Measurements from ENCODE around the gene PARP15. TPM values are rescaled to one million over a fixed set of nuclear protein-coding genes. Genes with fewer than 3 reads are reported as not detected.

The PARP15 gene
- total RNA-seq, 1 experiment from 2014 or later = 0.07 TPM

GRCh38 chr3:122538956-122539490 is 38.4 kb upstream of the PARP15 start:
- Mint-ChIP-seq H3K4me1 (ENCODE audit: low read depth, unreplicated experiment) (no peaks in the 10 kb centered on the region), H3K9me3 (ENCODE audit: unreplicated experiment) (no peaks in the 10 kb centered on the region), H3K4me3 (ENCODE audit: unreplicated experiment) (no peak overlapping the region), H3K27ac (ENCODE audit: unreplicated experiment) (no peak overlapping the region), H3K27me3 (ENCODE audit: insufficient read depth, unreplicated experiment) (no peaks in the 10 kb centered on the region), H3K36me3 (ENCODE audit: insufficient read depth, unreplicated experiment) (peaks cover 11% of the 10 kb centered on the region)
- no peaks in the 10 kb centered on the region; the same call in 1 of the 2 replicates for H3K4me1 ChIP-seq
- H3K27me3 ChIP-seq (replicated peaks; ENCODE audit: control insufficient read depth, insufficient read depth, low read length) = no peaks in the 10 kb centered on the region
- DNase-seq = no peak
- H3K36me3 ChIP-seq (ENCODE audit: control insufficient read depth, insufficient read depth, low read length) = no peaks in the 10 kb centered on the region
- BruUV-seq (replicated peaks) = no TSS peak
- TF ChIP-seq CTCF (IDR thresholded peaks at IDR 0.05; ENCODE audit: insufficient read depth in 1 of 2, low read depth in 1 of 2, low read length in 1 of 2, severe bottlenecking in 1 of 2, unreplicated experiment in 1 of 2) = no peak
- no peaks in the 10 kb centered on the region for H3K9me3 ChIP-seq
- ChIA-PET CTCF (no interaction called here), POLR2A (no interaction called here)
- intact Hi-C loops (cut with micrococcal nuclease; ENCODE audit: unreplicated experiment) = no loop called here
- no peak overlapping the region for H3K4me3 ChIP-seq (ENCODE audit: low read depth, low read length)

DNA sequence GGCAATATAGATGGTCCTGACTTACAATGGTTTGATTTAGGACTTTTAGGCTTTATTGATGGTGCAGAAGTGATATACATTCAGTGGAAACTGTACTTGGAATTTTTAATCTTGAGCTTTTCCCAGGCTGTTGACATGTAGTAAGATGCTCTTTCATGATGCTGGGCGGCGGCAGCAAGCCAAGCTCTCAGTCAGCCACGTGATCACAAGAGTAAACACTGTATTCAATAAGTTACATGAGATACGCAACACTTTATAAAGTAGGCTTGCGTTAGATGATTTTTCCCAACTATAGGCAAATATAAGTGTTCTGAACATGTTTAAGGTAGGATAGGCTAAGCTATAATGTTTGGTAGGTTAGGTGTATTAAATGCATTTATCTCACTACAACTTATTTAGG is 31.3 kb upstream of the PARP15 start:
- no peak for DNase-seq
- no peaks in the 10 kb centered on the region for H3K9me3 Mint-ChIP-seq (ENCODE audit: unreplicated experiment)
- no peak for TF ChIP-seq CTCF (IDR thresholded peaks at IDR 0.05; ENCODE audit: insufficient read depth in 1 of 2, low read depth in 1 of 2, low read length in 1 of 2, severe bottlenecking in 1 of 2, unreplicated experiment in 1 of 2)
- no peaks in the 10 kb centered on the region for H3K27me3 Mint-ChIP-seq (ENCODE audit: insufficient read depth, unreplicated experiment)
- intact Hi-C loops (cut with micrococcal nuclease; ENCODE audit: unreplicated experiment) = no loop called here
- H3K9me3 ChIP-seq = no peaks in the 10 kb centered on the region
- peaks cover 13% of the 10 kb centered on the region for H3K36me3 Mint-ChIP-seq (ENCODE audit: insufficient read depth, unreplicated experiment)
- BruUV-seq (replicated peaks) = no TSS peak
- no peaks in the 10 kb centered on the region for H3K4me1 ChIP-seq
- no peak overlapping the region for H3K4me3 Mint-ChIP-seq (ENCODE audit: unreplicated experiment)
- H3K27ac Mint-ChIP-seq (ENCODE audit: unreplicated experiment) = no peak overlapping the region
- H3K4me3 ChIP-seq (ENCODE audit: low read depth, low read length) = no peak overlapping the region
- ChIA-PET POLR2A (no interaction called here), CTCF (interaction anchor here (0.7 kb wide), 1 partner anchor 86 kb away, joined by 3 read pairs; no protein-coding TSS in a partner anchor)
- no peaks in the 10 kb centered on the region for H3K36me3 ChIP-seq (ENCODE audit: control insufficient read depth, insufficient read depth, low read length)
- H3K4me1 Mint-ChIP-seq (ENCODE audit: low read depth, unreplicated experiment) = no peaks in the 10 kb centered on the region
- H3K27me3 ChIP-seq (replicated peaks; ENCODE audit: control insufficient read depth, insufficient read depth, low read length) = no peaks in the 10 kb centered on the region

DNA sequence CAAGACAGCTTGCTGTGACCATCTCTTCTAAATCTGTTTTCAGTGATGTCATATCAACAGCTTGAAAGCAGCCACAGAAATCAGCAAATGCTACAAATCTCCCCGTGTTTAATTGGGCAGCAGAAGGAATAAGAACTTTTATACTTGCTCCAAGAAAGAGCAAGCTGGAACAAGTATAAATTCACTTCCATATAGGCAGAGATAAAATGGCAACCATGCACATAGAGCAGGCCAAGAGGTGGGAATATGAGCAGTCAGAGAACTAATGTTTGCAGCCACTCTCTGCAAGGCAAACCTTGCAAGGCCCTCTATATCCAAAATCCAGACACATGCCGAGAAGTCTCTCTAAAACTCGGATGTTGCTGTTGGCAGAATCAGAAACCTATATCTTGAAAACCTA is 29.4 kb upstream of the PARP15 start:
- Histone ChIP-seq H3K4me1 (no peaks in the 10 kb centered on the region), H3K9me3 (no peaks in the 10 kb centered on the region), H3K36me3 (ENCODE audit: control insufficient read depth, insufficient read depth, low read length) (no peaks in the 10 kb centered on the region), H3K4me3 (ENCODE audit: low read depth, low read length) (no peak overlapping the region), H3K27me3 (replicated peaks; ENCODE audit: control insufficient read depth, insufficient read depth, low read length) (no peaks in the 10 kb centered on the region)
- no TSS peak for BruUV-seq (replicated peaks)
- CTCF ChIA-PET = no interaction called here
- H3K27me3 Mint-ChIP-seq (ENCODE audit: insufficient read depth, unreplicated experiment) = no peaks in the 10 kb centered on the region
- TF ChIP-seq CTCF (IDR thresholded peaks at IDR 0.05; ENCODE audit: insufficient read depth in 1 of 2, low read depth in 1 of 2, low read length in 1 of 2, severe bottlenecking in 1 of 2, unreplicated experiment in 1 of 2) = no peak
- no peak overlapping the region for H3K4me3 Mint-ChIP-seq (ENCODE audit: unreplicated experiment)
- intact Hi-C loops (cut with micrococcal nuclease; ENCODE audit: unreplicated experiment) = no loop called here
- H3K9me3 Mint-ChIP-seq (ENCODE audit: unreplicated experiment) = no peaks in the 10 kb centered on the region
- POLR2A ChIA-PET = no interaction called here
- no peak overlapping the region for H3K27ac Mint-ChIP-seq (ENCODE audit: unreplicated experiment)
- H3K36me3 Mint-ChIP-seq (ENCODE audit: insufficient read depth, unreplicated experiment) = peaks cover 13% of the 10 kb centered on the region
- no peaks in the 10 kb centered on the region for H3K4me1 Mint-ChIP-seq (ENCODE audit: low read depth, unreplicated experiment)
- no peak for DNase-seq
